Measurements from ENCODE around the gene DSG4.

DNA sequence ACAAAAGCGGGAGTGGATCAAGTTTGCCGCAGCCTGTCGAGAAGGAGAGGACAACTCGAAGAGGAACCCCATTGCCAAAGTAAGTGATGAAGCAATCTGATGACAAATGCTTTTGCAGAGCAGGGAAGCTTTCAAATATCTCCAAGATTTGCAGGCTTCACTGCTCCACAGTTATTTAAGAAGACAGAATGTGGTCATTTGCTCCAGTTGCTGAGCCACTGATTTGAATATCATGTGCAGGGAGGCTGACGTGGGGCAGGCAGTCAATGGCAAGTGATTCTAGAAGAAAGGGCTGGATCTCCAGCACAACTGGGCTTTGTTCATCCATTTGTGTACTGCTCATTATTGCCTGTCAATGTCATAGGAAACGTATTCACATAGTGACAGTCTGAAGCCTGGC lies 10.2 kb downstream of the DSG4 start:
- TF ChIP-seq, protein P1, sequence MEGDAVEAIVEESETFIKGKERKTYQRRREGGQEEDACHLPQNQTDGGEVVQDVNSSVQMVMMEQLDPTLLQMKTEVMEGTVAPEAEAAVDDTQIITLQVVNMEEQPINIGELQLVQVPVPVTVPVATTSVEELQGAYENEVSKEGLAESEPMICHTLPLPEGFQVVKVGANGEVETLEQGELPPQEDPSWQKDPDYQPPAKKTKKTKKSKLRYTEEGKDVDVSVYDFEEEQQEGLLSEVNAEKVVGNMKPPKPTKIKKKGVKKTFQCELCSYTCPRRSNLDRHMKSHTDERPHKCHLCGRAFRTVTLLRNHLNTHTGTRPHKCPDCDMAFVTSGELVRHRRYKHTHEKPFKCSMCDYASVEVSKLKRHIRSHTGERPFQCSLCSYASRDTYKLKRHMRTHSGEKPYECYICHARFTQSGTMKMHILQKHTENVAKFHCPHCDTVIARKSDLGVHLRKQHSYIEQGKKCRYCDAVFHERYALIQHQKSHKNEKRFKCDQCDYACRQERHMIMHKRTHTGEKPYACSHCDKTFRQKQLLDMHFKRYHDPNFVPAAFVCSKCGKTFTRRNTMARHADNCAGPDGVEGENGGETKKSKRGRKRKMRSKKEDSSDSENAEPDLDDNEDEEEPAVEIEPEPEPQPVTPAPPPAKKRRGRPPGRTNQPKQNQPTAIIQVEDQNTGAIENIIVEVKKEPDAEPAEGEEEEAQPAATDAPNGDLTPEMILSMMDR (conservative IDR thresholded peaks at IDR 0.05; ENCODE audit: low read length) = no peak
- no peak for TF ChIP-seq EZH2phosphoT487 (IDR thresholded peaks at IDR 0.05; ENCODE audit: borderline replicate concordance, low read depth, low read length)

Measured in OCI-LY7 (cell line).